ENCODE data around the gene RAD51B.

Gene RAD51B

DNA sequence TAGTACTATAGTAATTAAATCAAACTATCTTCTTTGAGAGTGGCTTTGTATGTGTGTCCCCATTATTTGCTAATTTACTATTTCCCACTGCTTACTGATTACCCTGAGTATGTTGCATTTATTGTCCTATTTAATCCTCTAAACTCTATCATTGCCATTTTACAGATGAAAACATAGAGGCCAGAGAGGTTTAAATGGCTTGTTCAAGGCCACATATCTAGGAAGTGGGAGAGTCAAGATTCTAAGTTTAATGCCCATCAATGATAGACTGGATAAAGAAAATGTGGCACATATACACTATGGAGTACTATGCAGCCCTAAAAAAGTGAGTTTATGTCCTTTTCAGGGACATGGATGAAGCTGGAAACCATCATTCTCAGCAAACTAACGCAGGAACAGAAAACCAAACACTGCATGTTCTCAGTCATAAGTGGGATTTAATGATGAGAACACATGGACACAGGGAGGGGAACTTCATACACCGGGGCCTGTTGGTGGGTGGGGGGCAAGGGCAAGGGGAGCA is 553.6 kb downstream of the RAD51B start:
- TF ChIP-seq, protein P1, sequence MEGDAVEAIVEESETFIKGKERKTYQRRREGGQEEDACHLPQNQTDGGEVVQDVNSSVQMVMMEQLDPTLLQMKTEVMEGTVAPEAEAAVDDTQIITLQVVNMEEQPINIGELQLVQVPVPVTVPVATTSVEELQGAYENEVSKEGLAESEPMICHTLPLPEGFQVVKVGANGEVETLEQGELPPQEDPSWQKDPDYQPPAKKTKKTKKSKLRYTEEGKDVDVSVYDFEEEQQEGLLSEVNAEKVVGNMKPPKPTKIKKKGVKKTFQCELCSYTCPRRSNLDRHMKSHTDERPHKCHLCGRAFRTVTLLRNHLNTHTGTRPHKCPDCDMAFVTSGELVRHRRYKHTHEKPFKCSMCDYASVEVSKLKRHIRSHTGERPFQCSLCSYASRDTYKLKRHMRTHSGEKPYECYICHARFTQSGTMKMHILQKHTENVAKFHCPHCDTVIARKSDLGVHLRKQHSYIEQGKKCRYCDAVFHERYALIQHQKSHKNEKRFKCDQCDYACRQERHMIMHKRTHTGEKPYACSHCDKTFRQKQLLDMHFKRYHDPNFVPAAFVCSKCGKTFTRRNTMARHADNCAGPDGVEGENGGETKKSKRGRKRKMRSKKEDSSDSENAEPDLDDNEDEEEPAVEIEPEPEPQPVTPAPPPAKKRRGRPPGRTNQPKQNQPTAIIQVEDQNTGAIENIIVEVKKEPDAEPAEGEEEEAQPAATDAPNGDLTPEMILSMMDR (conservative IDR thresholded peaks at IDR 0.05; ENCODE audit: control insufficient read depth, insufficient read depth, low read depth, low read length) = no peak
- no peak for DNase-seq (ENCODE audit: low read depth)
- H3K4me3 ChIP-seq (ENCODE audit: control insufficient read depth, low read depth, low read length) = no peak overlapping the region

DNA sequence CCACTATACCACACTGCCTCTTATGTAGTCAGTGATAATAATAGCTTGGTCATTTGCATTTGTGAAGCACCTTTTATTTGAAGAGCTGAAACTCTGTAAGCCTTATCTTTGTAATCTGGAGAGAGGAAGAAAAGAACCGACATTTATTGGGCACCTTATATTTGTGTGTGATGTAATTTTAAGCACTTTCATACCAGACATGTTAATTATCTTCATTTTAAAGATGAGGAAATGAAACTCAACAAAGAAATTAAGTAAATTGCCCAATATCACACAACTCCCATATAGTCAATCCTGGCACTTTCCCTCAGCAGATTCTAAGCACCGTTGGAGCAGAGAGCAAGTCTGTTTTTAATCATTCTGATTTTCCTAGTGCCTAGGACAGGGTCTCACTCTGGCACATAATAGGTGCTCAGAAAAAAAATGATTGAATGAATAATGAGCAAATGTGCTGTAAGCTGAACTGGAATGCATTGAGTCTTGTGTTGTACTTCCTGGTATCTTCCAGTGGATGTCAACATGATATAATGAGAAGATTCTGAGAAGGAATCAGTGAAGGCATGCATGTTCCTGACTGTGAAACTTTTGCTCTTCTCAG is 554.4 kb downstream of the RAD51B start:
- TF ChIP-seq, protein P1 (conservative IDR thresholded peaks at IDR 0.05; ENCODE audit: control insufficient read depth, insufficient read depth, low read depth, low read length) = no peak
- DNase-seq (ENCODE audit: low read depth) = no peak
- no peak overlapping the region for H3K4me3 ChIP-seq (ENCODE audit: control insufficient read depth, low read depth, low read length)

GRCh38 chr14:68374682-68375081 is 555.1 kb downstream of the RAD51B start:
- TF ChIP-seq, protein P1 (conservative IDR thresholded peaks at IDR 0.05; ENCODE audit: control insufficient read depth, insufficient read depth, low read depth, low read length) = no peak
- DNase-seq (ENCODE audit: low read depth) = no peak

DNA sequence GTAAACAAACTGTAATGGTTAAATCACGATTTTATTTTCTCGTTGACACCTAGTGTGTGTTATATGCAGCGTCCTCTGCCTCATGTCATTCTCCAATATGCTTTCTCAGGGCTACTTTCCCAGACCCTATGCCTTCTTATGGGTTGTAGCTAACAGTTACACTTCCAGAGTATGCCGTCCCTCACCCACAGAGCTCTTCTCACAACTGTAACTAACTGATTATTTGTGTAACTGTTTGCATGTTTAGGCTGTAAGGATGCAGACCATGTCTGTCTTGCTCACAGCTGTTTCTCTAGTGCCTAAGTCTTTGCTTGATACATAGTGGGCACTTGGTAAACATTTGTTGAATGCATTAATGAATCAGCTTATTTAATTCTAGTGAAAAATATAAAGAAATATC is 555.8 kb downstream of the RAD51B start:
- no peak overlapping the region for H3K4me3 ChIP-seq (ENCODE audit: control insufficient read depth, low read depth, low read length)
- TF ChIP-seq, protein P1 (conservative IDR thresholded peaks at IDR 0.05; ENCODE audit: control insufficient read depth, insufficient read depth, low read depth, low read length) = no peak
- no peak for DNase-seq (ENCODE audit: low read depth)

More at GRCh38 chr14:68374682-68375081, 555.1 kb downstream of the RAD51B start:
- H3K4me3 ChIP-seq (ENCODE audit: control insufficient read depth, low read depth, low read length) = no peak overlapping the region

DNA sequence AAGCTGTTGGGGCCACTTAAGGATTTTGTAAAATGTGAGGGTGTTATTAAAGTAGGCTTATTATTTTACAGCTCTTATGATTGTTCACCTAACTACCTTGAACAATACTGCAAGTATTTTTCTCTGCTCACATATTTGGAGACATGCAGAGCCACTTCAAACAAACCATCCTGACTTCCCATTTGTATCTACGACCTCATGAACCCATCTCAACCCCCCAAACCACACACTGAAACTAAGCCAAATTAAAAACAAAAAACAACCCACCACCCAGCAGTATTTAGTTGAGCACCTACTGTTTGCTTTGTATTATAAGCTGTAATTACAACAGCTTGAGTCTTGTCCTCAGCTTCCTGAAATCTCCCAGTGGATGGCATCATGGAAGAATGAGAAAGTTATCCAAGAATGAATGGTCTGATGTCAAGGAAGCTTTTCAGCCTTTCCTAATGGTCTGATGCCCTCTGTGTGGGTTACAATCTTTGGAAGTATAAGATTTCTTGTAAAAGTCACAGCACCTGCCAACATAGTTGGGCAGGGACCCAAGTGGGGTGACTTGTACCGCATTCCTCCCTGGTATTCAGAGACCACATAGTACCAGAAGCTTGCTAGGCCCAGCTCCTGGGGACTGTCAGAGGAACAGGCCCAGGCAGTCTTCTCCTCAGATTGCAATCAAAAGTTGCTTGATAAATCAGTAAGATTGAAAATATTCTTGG is 556.6 kb downstream of the RAD51B start:
- TF ChIP-seq, protein P1 (conservative IDR thresholded peaks at IDR 0.05; ENCODE audit: control insufficient read depth, insufficient read depth, low read depth, low read length) = no peak
- DNase-seq (ENCODE audit: low read depth) = no peak
- H3K4me3 ChIP-seq (ENCODE audit: control insufficient read depth, low read depth, low read length) = no peak overlapping the region

DNA sequence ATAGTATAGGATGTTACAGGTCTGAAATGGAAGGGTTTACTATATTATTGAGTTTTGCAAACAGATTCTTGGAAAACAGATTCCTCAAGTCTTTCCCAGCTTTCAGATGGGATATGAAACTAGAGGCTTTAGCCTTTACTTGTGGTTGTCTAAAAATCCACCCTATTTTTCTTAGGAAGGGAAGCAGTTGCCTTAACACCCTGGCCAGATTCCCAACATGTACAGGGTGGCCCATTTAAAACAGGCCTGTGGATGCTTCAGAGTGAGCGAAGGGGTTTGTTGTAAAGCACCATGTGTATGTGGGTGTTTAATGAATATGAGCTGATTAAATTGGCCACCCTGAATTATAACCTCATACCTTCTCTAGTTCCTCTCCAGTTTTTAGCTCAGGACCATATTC is 557.4 kb downstream of the RAD51B start:
- no peak overlapping the region for H3K4me3 ChIP-seq (ENCODE audit: control insufficient read depth, low read depth, low read length)
- TF ChIP-seq, protein P1 (conservative IDR thresholded peaks at IDR 0.05; ENCODE audit: control insufficient read depth, insufficient read depth, low read depth, low read length) = no peak
- DNase-seq (ENCODE audit: low read depth) = no peak

All from fibroblast of mammary gland (primary cell).